HCT116 (cell line): ENCODE measurements around the gene CRMP1. TPM values are rescaled to one million over a fixed set of nuclear protein-coding genes. Genes with fewer than 3 reads are reported as not detected.
A peak's percentile ranks its signal among the peaks of the same experiment; 100 is the strongest.

Source experiments
- ATAC-seq: fragments of 200-7000 bp; cut with Tn5 transposase; 2 replicates; pipeline ENCODE4 v1.9.1; 2020; ENCODE audit warnings: mild to moderate bottlenecking, moderate library complexity
- BruUV-seq: library from RNA; stranded (reverse); fragments of 400-500 nt; replicated peaks from 2 replicates; lab custom pipeline; 2021; lab: Mats Ljungman, UMichigan
- CTCF ChIA-PET: fragments of 300-600 bp; sonication (Branson Sonifier 250); formaldehyde crosslinking; loops from one replicate; lab custom pipeline; 2021; ENCODE audit warnings: antibody characterized with exemption; lab: Charles Lee
- POLR2A ChIA-PET: fragments of 300-600, 350-600 bp; sonication (Branson Sonifier 250); formaldehyde crosslinking; loops from one replicate; lab custom pipeline; 2021; ENCODE audit warnings: antibody characterized with exemption; lab: Charles Lee
- RAD21 ChIA-PET, 2 experiments: fragments of 300-600 bp; sonication (Branson Sonifier 250); formaldehyde crosslinking; loops; one replicate each; lab custom pipeline; 2023; ENCODE audit warnings: low total read pairs in 2 of 2; ENCODE audit not compliant: uncharacterized antibody in 2 of 2, unreplicated experiment in 2 of 2, low non-redundant PET in 1 of 2; lab: Charles Lee
- DNase-seq: peaks from one replicate; pipeline ENCODE4 v3.0.0-alpha.2; 2010; ENCODE audit warnings: low read depth, low spot score
- H2AFZ ChIP-seq: fragments of 200-600 bp; shearing (Covaris generic), sonication (generic); 2 replicates; pipeline ENCODE4 v1.6.1; 2017; ENCODE audit warnings: low read depth, mixed run types, mixed read lengths, antibody characterized with exemption, low read length; ENCODE audit not compliant: poor library complexity, severe bottlenecking
- H3K27ac ChIP-seq: 2 replicates; pipeline ENCODE4 v1.5.1; 2012; ENCODE audit warnings: low read depth, low read length
- H3K27me3 ChIP-seq: fragments of 200-600 bp; sonication (generic); 2 replicates; pipeline ENCODE4 v1.6.1; 2016; ENCODE audit warnings: mixed run types, low read length, mixed read lengths; ENCODE audit not compliant: insufficient read depth
- H3K36me3 ChIP-seq, 2 experiments: fragments of 200-500 bp in 1 of 2; fragments of 200-600 bp in 1 of 2; sonication (Bioruptor generic) in 1 of 2; sonication (generic) in 1 of 2; 2 replicates each; pipeline versions ENCODE4 v1.5.1 to v1.6.1; 2014 to 2016; ENCODE audit warnings: low read length in 2 of 2, inconsistent platforms in 1 of 2, mixed read lengths in 1 of 2, mixed run types in 1 of 2; ENCODE audit not compliant: insufficient read depth in 2 of 2, control insufficient read depth in 1 of 2
- H3K4me1 ChIP-seq, 2 experiments: fragments of 200-600 bp in 1 of 2; sonication (generic) in 1 of 2; 2 replicates each; pipeline versions ENCODE4 v1.5.1 to v1.6.1; 2012 to 2017; ENCODE audit warnings: low read length in 2 of 2, inconsistent platforms in 1 of 2, mild to moderate bottlenecking in 1 of 2, mixed read lengths in 1 of 2, mixed run types in 1 of 2, moderate library complexity in 1 of 2; ENCODE audit not compliant: insufficient read depth in 2 of 2, control insufficient read depth in 1 of 2
- H3K4me2 ChIP-seq: fragments of 200-600 bp; sonication (generic); 2 replicates; pipeline ENCODE4 v1.6.1; 2017; ENCODE audit warnings: mixed run types, low read length, mixed read lengths
- H3K4me3 ChIP-seq, 2 experiments: fragments of 200-600 bp in 1 of 2; sonication (generic) in 1 of 2; replicated peaks in 1 of 2; 2 replicates each; pipeline ENCODE4 v1.5.1; 2011 to 2016; ENCODE audit warnings: low read length in 2 of 2, control low read depth in 1 of 2, low read depth in 1 of 2, mild to moderate bottlenecking in 1 of 2, mixed read lengths in 1 of 2, mixed run types in 1 of 2
- H3K79me2 ChIP-seq: fragments of 200-600 bp; sonication (generic); 2 replicates; pipeline ENCODE4 v1.6.1; 2017; ENCODE audit warnings: mild to moderate bottlenecking, mixed run types, low read length, moderate library complexity, mixed read lengths; ENCODE audit not compliant: insufficient read depth
- H3K9ac ChIP-seq: fragments of 200-600 bp; sonication (generic); 2 replicates; pipeline ENCODE4 v1.6.1; 2016; ENCODE audit warnings: low read length, mixed read lengths
- H3K9me2 ChIP-seq: fragments of 200-600 bp; sonication (generic), shearing (Covaris generic); 2 replicates; pipeline ENCODE4 v1.6.1; 2017; ENCODE audit warnings: mixed run types, mild to moderate bottlenecking, moderate library complexity; ENCODE audit not compliant: insufficient read depth
- H3K9me3 ChIP-seq, 2 experiments: fragments of 200-500 bp in 1 of 2; fragments of 200-600 bp in 1 of 2; sonication (Bioruptor generic) in 1 of 2; sonication (generic) in 1 of 2; 2 replicates each; pipeline ENCODE4 v1.6.1; 2014 to 2017; ENCODE audit warnings: low read length in 2 of 2, mixed read lengths in 2 of 2, inconsistent platforms in 1 of 2, low read depth in 1 of 2, mild to moderate bottlenecking in 1 of 2, mixed run types in 1 of 2, moderate library complexity in 1 of 2; ENCODE audit not compliant: control insufficient read depth in 1 of 2, insufficient read depth in 1 of 2
- H4K20me1 ChIP-seq: fragments of 200-600 bp; sonication (generic), shearing (Covaris generic); 2 replicates; pipeline ENCODE4 v1.6.1; 2017; ENCODE audit warnings: mixed run types, mild to moderate bottlenecking, moderate library complexity; ENCODE audit not compliant: insufficient read depth
- ATF3 ChIP-seq: IDR thresholded peaks from 2 replicates; pipeline ENCODE4 v1.6.1; 2012
- ELF1 ChIP-seq: IDR thresholded peaks from 2 replicates; pipeline ENCODE4 v1.6.1; 2012; ENCODE audit warnings: low read depth, borderline replicate concordance
- FOSL1 ChIP-seq: IDR thresholded peaks from 2 replicates; pipeline ENCODE4 v1.6.1; 2012; ENCODE audit warnings: low read depth
- JUND ChIP-seq: IDR thresholded peaks from 2 replicates; pipeline ENCODE4 v1.6.1; 2012
- SIN3A ChIP-seq: IDR thresholded peaks from 2 replicates; pipeline ENCODE4 v1.6.1; 2012; ENCODE audit warnings: low read depth
- SP1 ChIP-seq: IDR thresholded peaks from 2 replicates; pipeline ENCODE4 v1.6.1; 2012; ENCODE audit warnings: low read depth
- ZBTB33 ChIP-seq: IDR thresholded peaks from 2 replicates; pipeline ENCODE4 v1.6.1; 2011; ENCODE audit warnings: mild to moderate bottlenecking, low read length, moderate library complexity; ENCODE audit not compliant: insufficient replicate concordance; ENCODE audit errors: extremely low read depth
- ZFX ChIP-seq: fragments of 450-650 bp; IDR thresholded peaks from 2 replicates; pipeline ENCODE4 v1.6.1; 2017
- intact Hi-C: fragments of 100-400 bp; cut with micrococcal nuclease; formaldehyde crosslinking; loops from 2 replicates; pipeline ENCODE4 v1.10.0; 2022
- total RNA-seq: library from RNA; stranded (reverse); gene quantifications from one replicate; pipeline ENCODE4 v1.2.1, GENCODE V29; 2021; ENCODE audit not compliant: unreplicated experiment

The CRMP1 gene
- total RNA-seq, 1 experiment from 2014 or later, result not detected

DNA sequence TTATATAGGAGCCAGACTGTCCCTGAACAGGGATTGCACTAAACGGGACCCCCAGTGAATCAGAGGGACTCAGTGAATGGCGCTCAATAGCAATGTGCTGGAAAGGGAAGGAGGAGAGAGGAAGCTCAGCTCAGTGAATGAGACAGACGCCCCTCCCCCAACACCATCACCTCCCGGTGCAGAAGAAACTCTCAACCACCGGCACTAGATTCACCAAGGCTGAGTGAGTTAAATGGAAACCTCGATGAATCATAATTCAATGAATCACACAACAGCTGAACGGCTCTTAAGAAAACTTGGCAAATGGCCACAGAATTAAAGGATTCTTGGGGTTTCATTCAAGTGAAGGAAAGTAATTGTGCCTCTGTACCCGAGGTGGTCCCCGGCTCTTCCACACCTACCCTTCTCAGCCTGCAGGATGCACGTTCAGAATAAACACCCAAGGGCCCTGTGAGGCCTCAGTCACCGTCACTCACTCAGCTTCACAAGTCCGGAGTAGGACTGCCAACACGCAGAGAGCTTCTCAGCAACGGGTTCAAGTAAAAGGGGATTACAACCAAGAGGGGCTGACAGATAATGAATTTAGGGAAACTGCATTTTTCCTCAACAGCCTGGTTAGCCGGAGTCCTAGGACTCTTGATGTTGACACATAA, 29.3 kb downstream of the CRMP1 start:
- H3K27me3 ChIP-seq, result peaks cover 57% of the 10 kb centered on the region
- ATAC-seq, result peak; percentile 53; the same call in 1 of the 2 replicates
- POLR2A ChIA-PET, result no interaction called here

More for the DNA sequence above, 29.3 kb downstream of the CRMP1 start:
- Histone ChIP-seq H3K9me2 (no peaks in the 10 kb centered on the region), H3K9ac (no peak overlapping the region), H3K4me2 (peak overlapping the region; percentile 15; the same call in 1 of the 2 replicates), H2AFZ (no peak overlapping the region), H3K79me2 (no peaks in the 10 kb centered on the region)
- peak; percentile 57 for DNase-seq
- RAD21 ChIA-PET, result no interaction called here
- TF ChIP-seq ATF3, result no peak
- no peak for TF ChIP-seq SIN3A
- TF ChIP-seq FOSL1, result peak; percentile 70
- TF ChIP-seq ELF1, result no peak
- no peak for TF ChIP-seq ZBTB33
- 0 out of 2 replicates have a peak, but pooled peaks have one; percentile 22 for TF ChIP-seq SP1
- TF ChIP-seq ZFX, result no peak
- TF ChIP-seq JUND, result peak; percentile 56
- TF ChIP-seq, all 23 proteins: peak for 3
- Histone ChIP-seq H3K4me3 (no peak overlapping the region), H3K36me3 (no peaks in the 10 kb centered on the region), H3K9me3 (no peaks in the 10 kb centered on the region), H4K20me1 (no peaks in the 10 kb centered on the region), H3K4me1 (peaks cover 4 to 8% of the 10 kb centered on the region in 2 experiments; a peak in 3 of 4 replicates), H3K27ac (no peak overlapping the region)
- intact Hi-C loops, result no loop called here
- no TSS peak for BruUV-seq
- CTCF ChIA-PET, result interaction anchor here (1.3 kb wide), 1 partner anchor 42 kb away, joined by 5 read pairs; no protein-coding TSS in a partner anchor
